DOHH2 (cell line): Measurements from ENCODE around the gene HMGCL.

Source experiments
- EZH2phosphoT487 ChIP-seq: fragments of 200-600 bp; sonication (generic); IDR thresholded peaks from 2 replicates; pipeline ENCODE4 v1.6.1; 2017; ENCODE audit warnings: borderline replicate concordance, mild to moderate bottlenecking, antibody characterized with exemption, low read length, moderate library complexity, mixed read lengths
- TF ChIP-seq, protein P1 (sequence below): fragments of 200-600 bp; sonication (generic); IDR thresholded peaks from one replicate; pipeline ENCODE4 v1.5.1; 2014; ENCODE audit warnings: antibody characterized with exemption, mild to moderate bottlenecking, low read depth, low read length; ENCODE audit not compliant: poor library complexity, severe bottlenecking

DNA sequence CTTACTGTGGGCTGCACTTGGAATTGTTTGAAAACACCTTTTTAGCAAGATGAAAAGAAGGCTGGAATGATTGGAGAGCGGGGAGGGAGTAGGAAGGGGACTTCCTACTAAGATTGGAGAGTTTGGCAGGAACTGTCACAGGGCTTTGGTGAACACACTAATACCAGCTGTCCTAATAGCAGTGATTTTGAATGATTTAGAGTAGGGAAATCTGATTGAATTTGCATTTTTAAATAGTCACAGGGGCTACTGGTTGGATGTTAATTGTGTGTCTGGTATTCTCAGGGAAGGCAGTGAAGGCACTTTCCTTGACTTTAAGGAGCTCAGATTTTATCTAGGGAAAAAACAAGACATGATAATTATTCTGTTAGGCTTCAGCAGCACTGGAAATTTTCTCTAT, 2.5 kb upstream of the HMGCL start:
- TF ChIP-seq EZH2phosphoT487: no peak
- TF ChIP-seq, protein P1, sequence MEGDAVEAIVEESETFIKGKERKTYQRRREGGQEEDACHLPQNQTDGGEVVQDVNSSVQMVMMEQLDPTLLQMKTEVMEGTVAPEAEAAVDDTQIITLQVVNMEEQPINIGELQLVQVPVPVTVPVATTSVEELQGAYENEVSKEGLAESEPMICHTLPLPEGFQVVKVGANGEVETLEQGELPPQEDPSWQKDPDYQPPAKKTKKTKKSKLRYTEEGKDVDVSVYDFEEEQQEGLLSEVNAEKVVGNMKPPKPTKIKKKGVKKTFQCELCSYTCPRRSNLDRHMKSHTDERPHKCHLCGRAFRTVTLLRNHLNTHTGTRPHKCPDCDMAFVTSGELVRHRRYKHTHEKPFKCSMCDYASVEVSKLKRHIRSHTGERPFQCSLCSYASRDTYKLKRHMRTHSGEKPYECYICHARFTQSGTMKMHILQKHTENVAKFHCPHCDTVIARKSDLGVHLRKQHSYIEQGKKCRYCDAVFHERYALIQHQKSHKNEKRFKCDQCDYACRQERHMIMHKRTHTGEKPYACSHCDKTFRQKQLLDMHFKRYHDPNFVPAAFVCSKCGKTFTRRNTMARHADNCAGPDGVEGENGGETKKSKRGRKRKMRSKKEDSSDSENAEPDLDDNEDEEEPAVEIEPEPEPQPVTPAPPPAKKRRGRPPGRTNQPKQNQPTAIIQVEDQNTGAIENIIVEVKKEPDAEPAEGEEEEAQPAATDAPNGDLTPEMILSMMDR: no peak
